HEK293 (cell line): ENCODE measurements around the gene PRSS35.
A peak's percentile ranks its signal among the peaks of the same experiment; 100 is the strongest.

Source experiments
- BCL11A ChIP-seq: fragments of 450-650 bp; formaldehyde crosslinking; IDR thresholded peaks from 2 replicates; pipeline ENCODE4 v1.5.1; 2016; ENCODE audit warnings: low read depth, missing biosample characterization, missing genetic modification characterization
- BCL11B ChIP-seq: fragments of 450-650 bp; formaldehyde crosslinking; IDR thresholded peaks from 2 replicates; pipeline ENCODE4 v1.5.1; 2016; ENCODE audit warnings: low read depth, missing biosample characterization, missing genetic modification characterization
- FEZF1 ChIP-seq: fragments of 450-650 bp; formaldehyde crosslinking; IDR thresholded peaks from 2 replicates; pipeline ENCODE4 v1.5.1; 2016; ENCODE audit warnings: missing biosample characterization, missing genetic modification characterization
- GLI4 ChIP-seq: fragments of 450-650 bp; formaldehyde crosslinking; IDR thresholded peaks from 2 replicates; pipeline ENCODE4 v1.5.1; 2016; ENCODE audit warnings: missing biosample characterization, missing genetic modification characterization
- KLF16 ChIP-seq: fragments of 450-650 bp; formaldehyde crosslinking; IDR thresholded peaks from 2 replicates; pipeline ENCODE4 v1.5.1; 2017; ENCODE audit warnings: missing biosample characterization, missing genetic modification characterization
- KLF8 ChIP-seq: fragments of 450-650 bp; formaldehyde crosslinking; IDR thresholded peaks from 2 replicates; pipeline ENCODE4 v1.5.1; 2016; ENCODE audit warnings: missing biosample characterization, missing genetic modification characterization
- MYNN ChIP-seq: fragments of 450-650 bp; formaldehyde crosslinking; IDR thresholded peaks from 2 replicates; pipeline ENCODE4 v1.5.1; 2016; ENCODE audit warnings: missing biosample characterization, missing genetic modification characterization, borderline replicate concordance
- SCRT2 ChIP-seq: fragments of 450-650 bp; formaldehyde crosslinking; IDR thresholded peaks from 2 replicates; pipeline ENCODE4 v1.5.1; 2016; ENCODE audit warnings: missing biosample characterization, missing genetic modification characterization
- SETDB1 ChIP-seq: IDR thresholded peaks from one replicate; pipeline ENCODE4 v1.6.1; 2017; ENCODE audit warnings: mild to moderate bottlenecking, low read length, moderate library complexity, mixed read lengths; ENCODE audit not compliant: insufficient read length
- YY1 ChIP-seq: fragments of 450-650 bp; formaldehyde crosslinking; IDR thresholded peaks from 2 replicates; pipeline ENCODE4 v1.5.1; 2018; ENCODE audit warnings: missing biosample characterization, missing genetic modification characterization
- ZIC2 ChIP-seq: fragments of 450-650 bp; formaldehyde crosslinking; IDR thresholded peaks from 2 replicates; pipeline ENCODE4 v1.5.1; 2016; ENCODE audit warnings: missing biosample characterization, missing genetic modification characterization
- ZNF10 ChIP-seq: fragments of 450-650 bp; formaldehyde crosslinking; IDR thresholded peaks from 2 replicates; pipeline ENCODE4 v1.5.1; 2017; ENCODE audit warnings: missing biosample characterization, missing genetic modification characterization
- ZNF2 ChIP-seq: fragments of 450-650 bp; formaldehyde crosslinking; IDR thresholded peaks from 2 replicates; pipeline ENCODE4 v1.5.1; 2016; ENCODE audit warnings: missing biosample characterization, missing genetic modification characterization
- ZNF211 ChIP-seq: fragments of 450-650 bp; formaldehyde crosslinking; IDR thresholded peaks from 2 replicates; pipeline ENCODE4 v1.5.1; 2016; ENCODE audit warnings: low read depth, missing biosample characterization, missing genetic modification characterization
- ZNF302 ChIP-seq: fragments of 450-650 bp; formaldehyde crosslinking; IDR thresholded peaks from 2 replicates; pipeline ENCODE4 v1.5.1; 2016; ENCODE audit warnings: missing biosample characterization, missing genetic modification characterization, low read depth
- ZNF324 ChIP-seq: fragments of 450-650 bp; formaldehyde crosslinking; IDR thresholded peaks from 2 replicates; pipeline ENCODE4 v1.5.1; 2016; ENCODE audit warnings: missing biosample characterization, missing genetic modification characterization
- ZNF335 ChIP-seq: fragments of 450-650 bp; formaldehyde crosslinking; conservative IDR thresholded peaks from 2 replicates; pipeline ENCODE4 v1.5.1; 2016; ENCODE audit warnings: missing biosample characterization, missing genetic modification characterization
- ZNF521 ChIP-seq: fragments of 450-650 bp; formaldehyde crosslinking; IDR thresholded peaks from 2 replicates; pipeline ENCODE4 v1.5.1; 2017; ENCODE audit warnings: missing biosample characterization, mild to moderate bottlenecking, missing genetic modification characterization
- ZNF555 ChIP-seq: fragments of 450-650 bp; formaldehyde crosslinking; conservative IDR thresholded peaks from 2 replicates; pipeline ENCODE4 v1.5.1; 2017; ENCODE audit warnings: missing biosample characterization, mild to moderate bottlenecking, missing genetic modification characterization, inconsistent platforms
- ZNF561 ChIP-seq: fragments of 450-650 bp; IDR thresholded peaks from 2 replicates; pipeline ENCODE4 v1.5.1; 2018; ENCODE audit warnings: missing biosample characterization, missing genetic modification characterization, borderline replicate concordance
- ZNF585B ChIP-seq: fragments of 450-650 bp; formaldehyde crosslinking; IDR thresholded peaks from 2 replicates; pipeline ENCODE4 v1.5.1; 2016; ENCODE audit warnings: missing biosample characterization, missing genetic modification characterization
- ZNF610 ChIP-seq: fragments of 450-650 bp; formaldehyde crosslinking; IDR thresholded peaks from 2 replicates; pipeline ENCODE4 v1.5.1; 2016; ENCODE audit warnings: missing biosample characterization, missing genetic modification characterization, borderline replicate concordance
- ZNF626 ChIP-seq: fragments of 450-650 bp; sonication (Bioruptor Pico); formaldehyde crosslinking; IDR thresholded peaks from 2 replicates; pipeline ENCODE4 v1.5.1; 2018; ENCODE audit warnings: missing biosample characterization, missing genetic modification characterization, inconsistent platforms
- ZNF843 ChIP-seq: fragments of 450-650 bp; formaldehyde crosslinking; IDR thresholded peaks from 2 replicates; pipeline ENCODE4 v1.5.1; 2016; ENCODE audit warnings: missing biosample characterization, missing genetic modification characterization
- TF ChIP-seq, protein P1 (sequence below): fragments of 450-650 bp; formaldehyde crosslinking; conservative IDR thresholded peaks from 2 replicates; pipeline ENCODE4 v1.5.1; 2016; ENCODE audit warnings: low read depth, missing biosample characterization, missing genetic modification characterization
- TF ChIP-seq, protein P2 (sequence below): fragments of 450-650 bp; formaldehyde crosslinking; IDR thresholded peaks from 2 replicates; pipeline ENCODE4 v1.5.1; 2016; ENCODE audit warnings: missing biosample characterization, missing genetic modification characterization
- TF ChIP-seq, protein P3 (sequence below): fragments of 450-650 bp; formaldehyde crosslinking; IDR thresholded peaks from 2 replicates; pipeline ENCODE4 v1.5.1; 2016; ENCODE audit warnings: missing biosample characterization, missing genetic modification characterization, borderline replicate concordance
- TF ChIP-seq, protein P4 (sequence below): fragments of 450-650 bp; formaldehyde crosslinking; IDR thresholded peaks from 2 replicates; pipeline ENCODE4 v1.5.1; 2016; ENCODE audit warnings: missing biosample characterization, missing genetic modification characterization
- TF ChIP-seq, protein P5 (sequence below): fragments of 450-650 bp; formaldehyde crosslinking; IDR thresholded peaks from 2 replicates; pipeline ENCODE4 v1.5.1; 2016; ENCODE audit warnings: missing biosample characterization, missing genetic modification characterization

PRSS35 gene

DNA sequence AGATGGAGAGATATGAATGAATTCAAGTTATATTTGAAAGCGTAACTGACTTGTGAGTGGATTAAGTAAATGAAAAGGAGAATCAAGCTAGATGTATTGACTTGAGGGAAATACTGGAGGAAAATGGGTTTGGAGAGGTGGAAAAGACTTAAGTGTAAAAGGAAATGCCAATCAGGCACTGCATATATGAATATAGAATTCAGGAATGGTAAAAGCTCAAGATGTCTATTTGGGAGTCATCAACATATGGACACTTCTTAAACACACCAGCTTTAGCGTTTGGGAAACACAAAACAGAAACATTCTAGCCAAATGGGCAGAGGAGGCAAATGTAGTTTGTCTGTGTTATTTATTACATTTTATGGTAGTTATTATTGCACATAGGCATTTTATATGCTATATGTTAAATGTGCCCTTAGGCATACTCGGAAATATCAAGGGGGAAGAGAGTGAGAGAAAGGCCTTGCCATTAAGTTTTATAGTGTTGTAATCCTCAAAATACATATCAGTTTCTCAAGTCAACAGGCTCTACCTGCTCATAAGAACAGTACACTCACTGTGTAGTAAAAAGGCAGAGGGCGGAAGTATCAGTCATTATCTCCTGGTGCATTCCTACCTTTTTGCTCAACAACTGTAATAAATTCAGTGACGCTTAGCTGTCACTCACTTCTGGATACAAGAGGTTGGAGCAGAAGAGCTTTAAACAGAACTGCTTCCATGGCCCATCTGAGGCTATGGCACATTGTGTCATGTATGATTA is 47.8 kb upstream of the PRSS35 start (continued):
- TF ChIP-seq ZNF610: 0 out of 2 replicates have a peak, but pooled peaks have one; percentile 14
- peak; percentile 42 for TF ChIP-seq SCRT2 (tag by site-specific recombination)
- TF ChIP-seq KLF16: 0 out of 2 replicates have a peak, but pooled peaks have one; percentile 14
- 0 out of 2 replicates have a peak, but pooled peaks have one; percentile 43 for TF ChIP-seq BCL11A
- TF ChIP-seq, protein P1, sequence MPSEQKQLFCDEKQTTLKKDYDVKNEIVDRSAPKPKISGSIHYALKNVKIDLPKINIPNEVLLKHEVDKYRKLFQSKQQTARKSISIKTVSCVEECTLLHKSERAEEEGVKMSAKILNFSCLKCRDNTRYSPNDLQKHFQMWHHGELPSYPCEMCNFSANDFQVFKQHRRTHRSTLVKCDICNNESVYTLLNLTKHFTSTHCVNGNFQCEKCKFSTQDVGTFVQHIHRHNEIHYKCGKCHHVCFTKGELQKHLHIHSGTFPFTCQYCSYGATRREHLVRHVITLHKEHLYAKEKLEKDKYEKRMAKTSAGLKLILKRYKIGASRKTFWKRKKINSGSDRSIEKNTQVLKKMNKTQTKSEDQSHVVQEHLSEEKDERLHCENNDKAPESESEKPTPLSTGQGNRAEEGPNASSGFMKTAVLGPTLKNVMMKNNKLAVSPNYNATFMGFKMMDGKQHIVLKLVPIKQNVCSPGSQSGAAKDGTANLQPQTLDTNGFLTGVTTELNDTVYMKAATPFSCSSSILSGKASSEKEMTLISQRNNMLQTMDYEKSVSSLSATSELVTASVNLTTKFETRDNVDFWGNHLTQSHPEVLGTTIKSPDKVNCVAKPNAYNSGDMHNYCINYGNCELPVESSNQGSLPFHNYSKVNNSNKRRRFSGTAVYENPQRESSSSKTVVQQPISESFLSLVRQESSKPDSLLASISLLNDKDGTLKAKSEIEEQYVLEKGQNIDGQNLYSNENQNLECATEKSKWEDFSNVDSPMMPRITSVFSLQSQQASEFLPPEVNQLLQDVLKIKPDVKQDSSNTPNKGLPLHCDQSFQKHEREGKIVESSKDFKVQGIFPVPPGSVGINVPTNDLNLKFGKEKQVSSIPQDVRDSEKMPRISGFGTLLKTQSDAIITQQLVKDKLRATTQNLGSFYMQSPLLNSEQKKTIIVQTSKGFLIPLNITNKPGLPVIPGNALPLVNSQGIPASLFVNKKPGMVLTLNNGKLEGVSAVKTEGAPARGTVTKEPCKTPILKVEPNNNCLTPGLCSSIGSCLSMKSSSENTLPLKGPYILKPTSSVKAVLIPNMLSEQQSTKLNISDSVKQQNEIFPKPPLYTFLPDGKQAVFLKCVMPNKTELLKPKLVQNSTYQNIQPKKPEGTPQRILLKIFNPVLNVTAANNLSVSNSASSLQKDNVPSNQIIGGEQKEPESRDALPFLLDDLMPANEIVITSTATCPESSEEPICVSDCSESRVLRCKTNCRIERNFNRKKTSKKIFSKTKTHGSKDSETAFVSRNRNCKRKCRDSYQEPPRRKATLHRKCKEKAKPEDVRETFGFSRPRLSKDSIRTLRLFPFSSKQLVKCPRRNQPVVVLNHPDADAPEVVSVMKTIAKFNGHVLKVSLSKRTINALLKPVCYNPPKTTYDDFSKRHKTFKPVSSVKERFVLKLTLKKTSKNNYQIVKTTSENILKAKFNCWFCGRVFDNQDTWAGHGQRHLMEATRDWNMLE (tag by site-specific recombination): no peak
- TF ChIP-seq ZNF335 (tag by site-specific recombination): no peak
- no peak for TF ChIP-seq ZNF302 (tag by site-specific recombination)
- TF ChIP-seq, protein P2, sequence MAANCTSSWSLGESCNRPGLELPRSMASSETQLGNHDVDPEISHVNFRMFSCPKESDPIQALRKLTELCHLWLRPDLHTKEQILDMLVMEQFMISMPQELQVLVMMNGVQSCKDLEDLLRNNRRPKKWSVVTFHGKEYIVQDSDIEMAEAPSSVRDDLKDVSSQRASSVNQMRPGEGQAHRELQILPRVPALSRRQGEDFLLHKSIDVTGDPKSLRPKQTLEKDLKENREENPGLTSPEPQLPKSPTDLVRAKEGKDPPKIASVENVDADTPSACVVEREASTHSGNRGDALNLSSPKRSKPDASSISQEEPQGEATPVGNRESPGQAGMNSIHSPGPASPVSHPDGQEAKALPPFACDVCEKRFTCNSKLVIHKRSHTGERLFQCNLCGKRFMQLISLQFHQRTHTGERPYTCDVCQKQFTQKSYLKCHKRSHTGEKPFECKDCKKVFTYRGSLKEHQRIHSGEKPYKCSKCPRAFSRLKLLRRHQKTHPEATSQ (tag by site-specific recombination): no peak
- no peak for TF ChIP-seq ZNF324 (tag by site-specific recombination)
- TF ChIP-seq, protein P3, sequence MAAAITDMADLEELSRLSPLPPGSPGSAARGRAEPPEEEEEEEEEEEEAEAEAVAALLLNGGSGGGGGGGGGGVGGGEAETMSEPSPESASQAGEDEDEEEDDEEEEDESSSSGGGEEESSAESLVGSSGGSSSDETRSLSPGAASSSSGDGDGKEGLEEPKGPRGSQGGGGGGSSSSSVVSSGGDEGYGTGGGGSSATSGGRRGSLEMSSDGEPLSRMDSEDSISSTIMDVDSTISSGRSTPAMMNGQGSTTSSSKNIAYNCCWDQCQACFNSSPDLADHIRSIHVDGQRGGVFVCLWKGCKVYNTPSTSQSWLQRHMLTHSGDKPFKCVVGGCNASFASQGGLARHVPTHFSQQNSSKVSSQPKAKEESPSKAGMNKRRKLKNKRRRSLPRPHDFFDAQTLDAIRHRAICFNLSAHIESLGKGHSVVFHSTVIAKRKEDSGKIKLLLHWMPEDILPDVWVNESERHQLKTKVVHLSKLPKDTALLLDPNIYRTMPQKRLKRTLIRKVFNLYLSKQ (tag by site-specific recombination): no peak
- no peak for TF ChIP-seq ZIC2 (tag by site-specific recombination)
- TF ChIP-seq BCL11B: peak; percentile 56; the same call in 1 of the 2 replicates
- no peak for TF ChIP-seq ZNF211
- TF ChIP-seq SETDB1: no peak
- TF ChIP-seq GLI4 (tag by site-specific recombination): no peak
- TF ChIP-seq ZNF521: no peak
- TF ChIP-seq ZNF585B (tag by site-specific recombination): peak; percentile 7; the same call in 1 of the 2 replicates
- no peak for TF ChIP-seq ZNF626 (tag by site-specific recombination)
- no peak for TF ChIP-seq ZNF10 (tag by site-specific recombination)
- TF ChIP-seq ZNF561: no peak
- peak; percentile 85 for TF ChIP-seq ZNF843 (tag by site-specific recombination)
- TF ChIP-seq YY1 (tag by site-specific recombination): no peak
- no peak for TF ChIP-seq MYNN (tag by site-specific recombination)
- TF ChIP-seq, protein P4, sequence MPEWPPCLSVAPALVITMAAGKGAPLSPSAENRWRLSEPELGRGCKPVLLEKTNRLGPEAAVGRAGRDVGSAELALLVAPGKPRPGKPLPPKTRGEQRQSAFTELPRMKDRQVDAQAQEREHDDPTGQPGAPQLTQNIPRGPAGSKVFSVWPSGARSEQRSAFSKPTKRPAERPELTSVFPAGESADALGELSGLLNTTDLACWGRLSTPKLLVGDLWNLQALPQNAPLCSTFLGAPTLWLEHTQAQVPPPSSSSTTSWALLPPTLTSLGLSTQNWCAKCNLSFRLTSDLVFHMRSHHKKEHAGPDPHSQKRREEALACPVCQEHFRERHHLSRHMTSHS (tag by site-specific recombination): no peak
- TF ChIP-seq ZNF555: no peak
- TF ChIP-seq FEZF1 (tag by site-specific recombination): peak; percentile 94
- TF ChIP-seq KLF8 (tag by site-specific recombination): no peak
- no peak for TF ChIP-seq ZNF2 (tag by site-specific recombination)
- TF ChIP-seq, protein P5, sequence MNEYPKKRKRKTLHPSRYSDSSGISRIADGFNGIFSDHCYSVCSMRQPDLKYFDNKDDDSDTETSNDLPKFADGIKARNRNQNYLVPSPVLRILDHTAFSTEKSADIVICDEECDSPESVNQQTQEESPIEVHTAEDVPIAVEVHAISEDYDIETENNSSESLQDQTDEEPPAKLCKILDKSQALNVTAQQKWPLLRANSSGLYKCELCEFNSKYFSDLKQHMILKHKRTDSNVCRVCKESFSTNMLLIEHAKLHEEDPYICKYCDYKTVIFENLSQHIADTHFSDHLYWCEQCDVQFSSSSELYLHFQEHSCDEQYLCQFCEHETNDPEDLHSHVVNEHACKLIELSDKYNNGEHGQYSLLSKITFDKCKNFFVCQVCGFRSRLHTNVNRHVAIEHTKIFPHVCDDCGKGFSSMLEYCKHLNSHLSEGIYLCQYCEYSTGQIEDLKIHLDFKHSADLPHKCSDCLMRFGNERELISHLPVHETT (tag by site-specific recombination): no peak
